Neural crest cell (in vitro differentiated cells): ENCODE results near the gene EPB41L4A. TPM values are rescaled to one million over a fixed set of nuclear protein-coding genes. Genes with fewer than 3 reads are reported as not detected.

Source experiments
- DNase-seq: peaks from one replicate; pipeline ENCODE4 v3.0.0; 2021; ENCODE audit warnings: low read depth, mixed read lengths, low spot score
- H3K27ac Mint-ChIP-seq: one replicate; pipeline ENCODE4 v1.8.0; 2021; ENCODE audit warnings: mild to moderate bottlenecking, mixed read lengths; ENCODE audit not compliant: unreplicated experiment
- H3K27me3 Mint-ChIP-seq: 2 replicates; pipeline ENCODE4 v1.8.0; 2021; ENCODE audit warnings: low read depth, mild to moderate bottlenecking, mixed read lengths
- H3K36me3 Mint-ChIP-seq: 2 replicates; pipeline ENCODE4 v1.8.0; 2021; ENCODE audit warnings: low read depth, mild to moderate bottlenecking, mixed read lengths
- H3K4me1 Mint-ChIP-seq: 2 replicates; pipeline ENCODE4 v1.8.0; 2021; ENCODE audit warnings: mixed read lengths
- H3K4me3 Mint-ChIP-seq: one replicate; pipeline ENCODE4 v1.8.0; 2021; ENCODE audit warnings: mild to moderate bottlenecking, mixed read lengths
- H3K9me3 Mint-ChIP-seq: 2 replicates; pipeline ENCODE4 v1.8.0; 2021; ENCODE audit warnings: mixed read lengths
- CTCF ChIP-seq: fragments of 200-600 bp; sonication (generic); conservative IDR thresholded peaks from 2 replicates; pipeline ENCODE4 v1.5.0; 2021; ENCODE audit warnings: antibody characterized with exemption, mild to moderate bottlenecking
- total RNA-seq: library from RNA; stranded (reverse); gene quantifications from 2 replicates; pipeline ENCODE4 v1.2.1, GENCODE V29; 2021

The EPB41L4A gene
- total RNA-seq, 1 donor from 2014 or later = 10.8 TPM

DNA sequence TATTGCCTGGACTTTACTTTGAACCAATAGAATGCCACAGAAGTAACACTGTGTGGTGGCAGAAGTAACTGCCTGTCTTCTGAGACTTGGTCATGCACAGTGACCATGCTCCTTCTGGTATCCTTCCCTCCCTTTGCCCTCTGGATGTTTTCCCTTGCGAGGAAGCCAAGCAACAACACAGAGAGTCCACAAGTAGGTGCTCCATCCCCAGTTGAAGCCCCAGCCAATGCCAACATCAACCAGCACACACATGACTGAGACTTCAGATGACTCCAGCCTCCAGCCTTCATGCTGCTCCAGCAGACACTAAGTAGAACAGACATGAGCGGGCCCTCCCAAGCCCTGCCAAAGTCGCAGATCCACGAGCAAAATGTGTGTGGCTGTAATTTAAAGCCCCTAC lies 129.6 kb downstream of the EPB41L4A start:
- Mint-ChIP-seq H3K9me3 (no peaks in the 10 kb centered on the region), H3K27ac (no peak overlapping the region), H3K4me1 (peaks cover 6% of the 10 kb centered on the region), H3K27me3 (no peaks in the 10 kb centered on the region), H3K36me3 (no peaks in the 10 kb centered on the region), H3K4me3 (no peak overlapping the region)
- DNase-seq = no peak
- no peak for TF ChIP-seq CTCF

GRCh38 chr5:112283943-112284929 lies 134.8 kb downstream of the EPB41L4A start:
- Mint-ChIP-seq H3K9me3 (no peaks in the 10 kb centered on the region), H3K4me1 (peaks cover 7% of the 10 kb centered on the region), H3K27me3 (no peaks in the 10 kb centered on the region), H3K4me3 (no peak overlapping the region), H3K36me3 (no peaks in the 10 kb centered on the region), H3K27ac (no peak overlapping the region)
- no peak for TF ChIP-seq CTCF
- DNase-seq = no peak

- H3K27ac Mint-ChIP-seq = no peak overlapping the region
- no peak for TF ChIP-seq CTCF
- DNase-seq = no peak
- no peaks in the 10 kb centered on the region for H3K27me3 Mint-ChIP-seq
- H3K4me3 Mint-ChIP-seq = no peak overlapping the region
- H3K4me1 Mint-ChIP-seq = peaks cover 7% of the 10 kb centered on the region
- no peaks in the 10 kb centered on the region for H3K9me3 Mint-ChIP-seq
- H3K36me3 Mint-ChIP-seq = no peaks in the 10 kb centered on the region
Observed at GRCh38 chr5:112283034-112283582, 136.0 kb downstream of the EPB41L4A start.

- no peak for TF ChIP-seq CTCF
- Mint-ChIP-seq H3K4me1 (peaks cover 11% of the 10 kb centered on the region), H3K36me3 (no peaks in the 10 kb centered on the region), H3K27me3 (no peaks in the 10 kb centered on the region), H3K27ac (no peak overlapping the region), H3K4me3 (no peak overlapping the region), H3K9me3 (no peaks in the 10 kb centered on the region)
- DNase-seq = no peak
Observed at GRCh38 chr5:112279082-112279481, 140.0 kb downstream of the EPB41L4A start.

DNA sequence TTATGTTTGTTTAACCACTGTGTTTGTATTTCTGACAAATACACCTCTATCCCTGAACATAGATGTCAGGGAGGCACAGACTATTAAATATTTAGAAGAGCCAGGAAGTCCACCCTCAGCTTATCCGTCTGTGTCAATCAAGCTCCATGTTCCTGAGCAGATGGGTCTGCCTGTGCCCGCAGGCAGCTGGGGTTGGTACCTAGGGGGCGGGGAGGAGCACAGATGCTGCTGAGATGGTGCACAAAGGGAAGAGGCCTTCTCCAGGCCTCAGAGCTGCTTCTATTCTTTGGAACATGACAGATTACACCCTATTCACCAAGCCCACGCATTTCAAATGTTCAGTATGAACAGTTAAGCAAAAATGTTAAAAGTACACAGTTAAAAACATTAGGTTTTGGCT lies 142.1 kb downstream of the EPB41L4A start:
- no peak for DNase-seq
- H3K27ac Mint-ChIP-seq = no peak overlapping the region

More for the DNA sequence above, 142.1 kb downstream of the EPB41L4A start:
- Mint-ChIP-seq H3K4me3 (no peak overlapping the region), H3K9me3 (no peaks in the 10 kb centered on the region), H3K27me3 (no peaks in the 10 kb centered on the region), H3K4me1 (peaks cover 7% of the 10 kb centered on the region), H3K36me3 (no peaks in the 10 kb centered on the region)
- TF ChIP-seq CTCF = no peak
